ENCODE measurements around the gene BARHL1.
A peak's percentile ranks its signal among the peaks of the same experiment; 100 is the strongest.

The BARHL1 gene

DNA sequence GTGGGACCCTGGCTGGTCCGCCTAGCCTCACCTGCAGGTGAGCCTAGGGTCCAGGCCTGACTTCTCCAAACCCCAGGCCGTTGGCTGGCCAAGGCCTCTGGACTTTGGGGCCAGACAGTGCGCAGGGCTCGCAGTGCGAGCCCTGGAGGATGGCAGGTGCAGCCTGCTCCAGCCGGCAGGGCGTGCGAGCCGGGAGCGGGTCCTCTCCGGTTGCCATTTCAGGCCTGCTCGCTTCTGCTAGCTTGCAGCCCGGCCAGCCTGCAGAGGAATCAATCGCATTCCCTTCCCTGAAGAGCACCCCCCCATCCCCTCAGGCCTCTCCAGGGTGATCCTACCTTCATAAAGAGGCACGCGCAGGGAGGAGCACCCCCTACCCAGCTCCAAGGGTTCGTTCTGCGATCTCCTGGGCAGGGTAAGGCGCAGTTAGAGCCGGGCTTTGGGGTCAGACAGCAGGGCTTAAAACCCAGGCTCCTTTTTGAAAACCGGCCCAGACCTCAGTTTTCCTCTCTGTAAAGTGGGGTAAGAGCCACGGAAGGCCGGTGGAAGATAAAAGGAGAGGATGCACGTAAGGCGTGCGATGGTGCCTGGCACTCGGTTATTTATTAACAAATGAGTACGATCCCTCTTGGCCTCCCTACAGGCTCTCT, 6.2 kb downstream of the BARHL1 start:
- no peak for DNase-seq

DNA sequence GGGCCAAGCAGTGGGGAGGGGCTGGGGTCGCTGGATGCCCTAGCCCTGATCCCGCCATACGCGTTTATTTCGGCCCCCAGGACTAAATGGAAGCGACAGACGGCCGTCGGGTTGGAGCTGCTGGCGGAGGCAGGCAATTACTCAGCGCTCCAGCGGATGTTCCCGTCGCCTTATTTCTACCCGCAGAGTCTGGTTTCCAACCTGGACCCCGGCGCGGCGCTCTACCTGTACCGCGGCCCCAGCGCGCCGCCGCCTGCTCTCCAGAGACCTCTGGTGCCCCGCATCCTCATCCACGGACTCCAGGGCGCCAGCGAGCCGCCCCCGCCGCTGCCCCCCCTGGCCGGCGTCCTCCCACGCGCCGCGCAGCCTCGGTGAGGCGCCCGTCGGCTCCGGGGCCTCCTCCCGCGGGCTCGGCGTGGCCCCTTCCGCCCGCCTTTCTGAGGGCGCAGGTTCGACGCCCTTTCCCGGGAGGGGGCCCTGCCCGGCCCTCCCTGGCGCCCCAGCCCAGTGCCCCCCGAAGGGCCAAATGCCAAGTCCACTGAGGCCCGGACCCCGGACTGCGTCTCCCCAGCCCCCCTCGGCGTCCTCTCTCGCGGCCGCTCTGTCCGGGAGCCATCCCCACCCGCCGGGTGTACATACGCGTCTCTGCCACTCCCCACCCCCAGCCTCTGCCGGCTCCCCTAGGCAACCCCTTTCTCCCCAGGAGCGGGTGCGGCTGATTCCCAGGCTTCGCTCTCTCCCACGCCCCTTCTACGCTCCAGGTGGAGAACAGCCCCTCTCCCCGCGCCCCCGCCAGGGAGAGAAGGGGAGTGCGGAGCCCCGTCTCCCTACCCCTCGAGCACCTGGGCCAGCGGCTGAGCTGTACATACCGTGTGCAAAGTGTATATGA, 7.0 kb downstream of the BARHL1 start:
- DNase-seq: peak in 1 of 2 experiments; percentile 27

DNA sequence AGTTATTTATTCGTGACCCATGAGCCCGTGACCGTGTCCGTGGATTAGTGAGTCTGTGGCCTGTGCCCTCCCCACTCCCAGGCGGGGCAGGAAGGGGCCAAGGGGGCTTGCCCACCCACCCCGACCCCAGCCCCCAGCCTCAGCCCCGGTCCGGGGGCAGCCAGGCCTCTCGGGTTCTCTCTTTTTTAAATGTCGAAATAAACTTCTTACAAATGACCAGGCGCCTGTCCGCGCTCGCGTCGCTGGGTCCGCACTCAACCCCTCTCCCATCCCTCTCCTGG, 7.6 kb downstream of the BARHL1 start:
- DNase-seq: no peak

DNA sequence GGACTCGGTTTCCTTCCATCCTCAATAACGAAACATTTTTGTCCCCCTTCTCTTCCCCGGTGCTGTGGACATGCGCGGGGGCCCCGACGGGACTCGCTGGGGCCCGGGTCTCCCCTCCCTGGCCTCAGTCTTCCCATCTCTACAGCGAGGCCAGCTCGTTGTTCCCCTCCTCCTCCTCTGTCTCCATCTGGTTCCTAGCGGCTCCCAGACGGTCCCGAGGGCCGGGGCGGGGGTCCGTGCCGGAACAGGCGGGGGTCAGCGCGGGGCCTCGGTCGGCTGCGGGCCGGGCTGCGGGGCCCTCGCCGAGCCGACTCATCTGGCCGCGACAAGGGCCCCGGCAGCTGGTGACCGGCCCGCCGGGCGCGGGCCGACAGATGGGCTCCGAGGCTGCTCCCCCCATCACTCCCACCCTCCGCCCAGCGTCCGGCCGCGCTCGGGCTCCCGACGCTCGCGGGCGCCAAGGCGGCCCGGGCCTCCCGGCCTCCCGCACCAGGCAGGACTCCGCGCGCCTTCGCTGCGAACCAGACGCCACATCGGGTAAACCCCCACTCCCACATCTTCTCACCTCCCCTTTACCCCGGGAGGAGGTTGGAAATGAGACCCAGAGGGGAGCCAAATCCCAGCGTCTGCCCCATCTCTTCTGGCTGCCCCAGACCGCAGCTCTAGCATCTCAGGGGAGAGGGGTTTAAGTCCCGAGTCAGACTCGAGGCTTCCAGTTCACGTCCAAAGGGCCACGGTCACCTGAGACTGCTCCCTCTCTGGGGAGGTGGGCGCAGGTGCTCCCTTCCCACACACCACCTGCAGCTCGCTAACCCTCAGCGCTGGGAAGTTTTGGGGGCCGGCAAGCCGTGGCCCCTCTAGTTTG, 8.1 kb downstream of the BARHL1 start:
- peak; percentile 39 to 54 for DNase-seq

DNA sequence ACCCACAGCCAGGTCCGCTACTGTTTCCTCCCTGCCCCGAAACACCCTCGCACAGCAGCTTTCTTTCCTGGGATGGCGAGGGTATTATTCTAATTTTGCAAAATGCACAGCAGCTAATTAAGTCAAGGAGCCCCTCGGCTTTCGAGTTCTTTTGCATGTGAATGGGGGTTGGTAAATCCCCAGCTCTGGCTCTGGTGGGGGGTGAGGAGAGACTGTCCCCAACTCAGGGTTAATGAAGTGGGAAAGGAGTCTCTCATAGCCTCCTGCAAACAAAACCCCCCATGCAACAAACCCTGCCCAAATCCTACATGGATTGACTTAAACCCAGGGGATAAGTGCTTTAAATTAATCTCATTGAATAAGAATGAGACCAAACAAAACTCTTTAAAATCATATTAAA, 8.8 kb downstream of the BARHL1 start:
- DNase-seq: peak; percentile 52 to 71

DNA sequence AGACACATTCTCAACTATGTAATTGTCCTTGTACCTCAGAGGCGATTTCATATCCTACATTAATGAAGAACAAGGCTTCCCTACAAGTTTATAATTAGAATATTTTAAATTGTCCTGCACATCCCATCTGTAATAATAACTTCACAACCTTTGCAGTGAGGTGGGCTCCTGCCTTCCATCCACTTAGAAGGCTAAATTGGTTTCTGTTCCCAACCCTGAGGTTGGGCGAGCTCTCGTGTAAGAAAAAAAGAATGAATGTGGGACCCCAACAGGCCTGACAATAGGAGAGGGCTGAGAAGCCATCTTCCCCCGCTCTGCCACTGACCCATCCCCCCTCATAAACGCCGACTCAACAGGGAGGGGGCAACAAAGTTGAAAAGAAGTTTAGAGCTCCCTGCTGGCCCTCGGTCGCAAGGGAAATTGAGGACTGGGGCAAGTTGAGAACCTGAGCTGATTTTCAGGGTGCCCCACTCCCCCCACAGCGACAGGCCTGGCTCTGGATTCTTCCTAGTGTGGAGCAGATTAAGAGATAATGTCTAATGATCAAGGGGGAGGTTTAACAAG, 9.4 kb downstream of the BARHL1 start:
- DNase-seq: no peak

DNA sequence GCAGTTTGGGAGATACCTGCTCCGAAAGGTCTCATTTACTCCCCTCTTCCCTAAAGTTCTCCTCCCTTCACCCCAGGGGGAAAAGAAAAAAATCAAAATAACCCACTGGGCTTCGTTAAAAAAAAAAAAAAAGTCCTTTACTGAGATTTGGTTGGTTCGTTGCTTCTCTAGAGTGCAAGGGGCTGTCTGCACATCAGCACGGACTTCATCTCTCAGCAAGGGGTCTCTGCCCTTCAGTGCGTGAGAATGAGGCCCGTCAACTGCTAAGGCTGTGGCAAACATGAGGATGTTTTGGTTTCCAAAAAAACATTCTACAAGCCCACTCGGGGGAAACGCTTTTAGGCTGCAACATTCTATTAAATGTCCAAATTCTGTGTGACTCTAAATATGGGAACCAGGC, 10.0 kb downstream of the BARHL1 start:
- no peak for DNase-seq

DNA sequence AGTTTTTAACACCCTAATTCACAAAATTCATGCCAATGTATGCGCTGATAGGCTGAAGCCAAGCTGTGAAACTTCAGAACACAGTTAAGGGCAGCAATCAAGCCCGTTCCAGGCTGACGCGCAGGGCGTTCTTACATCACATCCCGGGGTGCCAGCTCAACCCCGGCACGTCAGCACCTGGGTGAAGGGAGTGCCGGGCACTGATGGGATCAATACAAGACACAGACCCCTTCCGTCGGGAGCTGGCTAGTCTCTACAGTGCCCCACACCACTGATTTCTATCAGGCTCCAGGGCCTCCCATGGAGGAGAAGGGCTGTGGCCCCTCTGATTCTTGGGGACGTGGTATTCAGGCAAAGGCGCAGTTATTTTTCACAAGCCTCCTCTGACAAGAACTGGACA, 12.0 kb downstream of the BARHL1 start:
- DNase-seq: no peak

DNA sequence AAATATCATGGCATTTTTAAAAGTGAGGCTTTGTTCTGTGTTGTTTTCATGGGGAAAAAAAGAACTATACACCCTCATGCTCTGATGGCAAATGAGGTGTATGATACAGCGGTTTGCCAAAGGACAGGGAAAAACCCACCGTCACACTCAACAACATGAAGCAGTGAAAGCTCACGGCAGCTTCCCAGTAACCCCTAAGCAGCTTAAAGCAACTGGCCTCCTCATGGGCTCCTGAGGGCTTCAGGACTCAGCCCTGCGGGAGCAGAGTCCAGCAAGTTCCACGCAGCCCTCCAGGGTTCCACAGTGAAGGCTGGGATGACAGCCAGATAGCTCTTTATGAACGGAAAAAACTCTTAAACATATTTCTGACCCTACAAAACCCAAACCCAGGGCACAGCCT, 12.9 kb downstream of the BARHL1 start:
- no peak for DNase-seq

DNA sequence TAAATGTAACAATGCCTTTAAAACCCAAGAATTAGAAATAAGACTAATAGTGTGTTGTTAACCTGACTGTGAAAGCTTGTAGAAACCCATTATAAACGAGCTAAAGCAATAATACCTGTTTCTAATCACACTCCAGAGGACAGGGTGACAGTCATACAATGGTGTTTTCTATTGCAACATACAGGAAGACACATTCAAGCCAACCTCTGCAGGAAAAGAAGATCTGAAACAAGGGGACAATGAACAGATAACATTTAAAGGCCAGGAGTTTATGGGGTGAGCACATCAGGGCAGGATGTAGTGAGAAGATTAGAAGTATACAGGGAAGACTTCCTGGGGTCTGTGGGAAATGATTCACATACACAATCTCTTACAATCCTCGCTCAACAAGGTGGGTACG, 13.8 kb downstream of the BARHL1 start:
- no peak for DNase-seq

DNA sequence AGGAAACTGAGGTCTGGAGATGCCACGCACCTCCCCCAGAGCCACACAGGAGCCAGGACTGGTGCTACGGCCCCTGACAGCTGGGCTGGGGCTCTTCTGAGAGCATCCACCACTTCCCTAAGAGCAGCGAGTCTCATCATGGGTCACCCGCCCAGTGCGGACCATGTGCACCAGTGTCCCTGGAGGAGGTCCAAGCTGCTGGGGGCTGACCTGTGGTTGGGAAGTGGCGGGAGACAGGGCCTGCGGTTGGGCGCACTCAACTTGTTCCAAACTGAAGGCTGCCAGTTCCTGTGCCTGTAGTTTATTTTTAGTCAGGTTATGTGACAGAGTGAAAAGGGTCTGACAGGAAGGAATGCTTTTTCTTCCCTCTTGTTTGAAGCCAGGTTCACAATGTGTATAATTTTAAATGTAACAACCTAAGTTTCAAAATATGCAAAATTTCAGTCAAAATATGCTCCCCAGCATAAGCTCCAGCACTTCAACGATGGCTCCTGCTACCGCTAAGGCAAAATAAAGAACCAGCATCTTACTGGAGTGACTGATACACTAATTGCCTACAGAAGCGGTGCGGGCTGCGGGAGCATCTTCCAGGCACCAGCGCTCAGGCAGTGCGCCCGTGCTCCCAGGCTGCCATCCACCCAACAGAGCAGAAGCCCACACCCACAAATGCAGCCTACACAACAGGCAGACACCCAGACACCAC, 14.8 kb downstream of the BARHL1 start:
- DNase-seq: no peak

DNA sequence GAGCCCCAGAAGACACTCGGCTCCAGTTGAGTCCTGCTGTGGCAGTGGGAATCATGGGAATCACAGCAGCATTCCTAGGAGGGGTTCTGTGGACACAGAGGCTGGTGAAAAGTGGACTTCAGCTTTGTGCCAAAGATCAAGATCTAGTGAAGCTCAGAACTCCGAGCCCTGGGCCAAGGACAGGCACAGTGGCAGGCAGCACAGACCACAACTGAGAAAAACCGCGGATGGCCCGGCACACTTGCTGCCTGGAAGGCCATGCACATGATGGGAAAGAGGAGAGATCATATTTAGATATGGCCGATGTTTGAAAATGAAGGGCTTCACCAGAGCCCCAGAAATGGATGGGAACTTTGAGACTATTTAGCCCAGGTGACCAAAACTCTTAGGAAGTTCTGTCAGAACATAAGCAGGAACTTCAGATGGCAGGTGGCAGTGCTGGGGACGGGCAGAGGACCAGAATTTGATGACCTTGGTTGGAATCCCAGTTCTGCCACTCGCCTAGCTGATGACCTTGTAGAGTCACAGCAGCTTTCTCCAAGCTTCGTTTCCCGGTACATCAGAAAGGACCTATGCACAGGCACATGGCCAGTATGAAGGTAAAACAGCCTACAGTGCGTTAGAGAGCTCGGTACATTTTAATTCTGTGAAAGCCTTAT, 18.0 kb downstream of the BARHL1 start:
- no peak for DNase-seq

DNA sequence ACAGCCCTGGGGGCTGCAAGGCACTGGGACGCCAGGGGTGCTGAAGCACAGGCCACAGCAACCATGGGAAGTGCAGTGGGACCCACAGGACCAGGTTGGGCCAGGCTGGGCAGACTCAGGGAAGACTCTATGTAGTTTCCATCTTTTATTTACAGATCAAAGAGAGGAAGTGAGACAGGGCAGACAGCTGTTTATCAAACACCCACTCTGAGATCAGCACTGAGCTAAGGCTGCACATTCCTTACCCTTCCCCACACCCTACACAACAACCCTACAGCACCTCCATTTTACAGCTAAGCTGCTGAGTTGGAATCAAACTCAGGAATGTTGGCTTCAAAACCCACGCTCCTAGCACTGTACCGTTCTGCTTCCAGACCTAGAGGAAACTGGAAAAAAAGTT, 19.8 kb downstream of the BARHL1 start:
- no peak for DNase-seq

DNA sequence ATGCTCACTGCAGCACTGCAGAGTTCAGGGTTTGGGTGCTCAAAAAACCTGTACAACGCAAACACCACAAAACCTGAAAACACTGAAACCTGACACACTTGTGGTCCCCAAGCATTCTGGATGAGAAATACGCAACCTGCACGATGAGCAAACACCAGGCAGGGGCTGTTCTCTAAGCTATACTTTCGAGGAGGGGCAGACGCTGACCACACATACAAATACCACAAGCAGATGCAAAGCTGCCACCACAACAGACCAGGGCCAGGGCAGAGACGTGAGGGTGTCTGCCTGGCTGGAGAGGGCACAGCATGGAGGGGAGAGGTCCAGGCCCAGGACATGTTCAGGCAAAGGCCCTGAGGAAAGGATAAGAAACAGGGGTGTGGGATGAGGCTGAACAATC, 23.0 kb downstream of the BARHL1 start:
- DNase-seq: no peak

DNA sequence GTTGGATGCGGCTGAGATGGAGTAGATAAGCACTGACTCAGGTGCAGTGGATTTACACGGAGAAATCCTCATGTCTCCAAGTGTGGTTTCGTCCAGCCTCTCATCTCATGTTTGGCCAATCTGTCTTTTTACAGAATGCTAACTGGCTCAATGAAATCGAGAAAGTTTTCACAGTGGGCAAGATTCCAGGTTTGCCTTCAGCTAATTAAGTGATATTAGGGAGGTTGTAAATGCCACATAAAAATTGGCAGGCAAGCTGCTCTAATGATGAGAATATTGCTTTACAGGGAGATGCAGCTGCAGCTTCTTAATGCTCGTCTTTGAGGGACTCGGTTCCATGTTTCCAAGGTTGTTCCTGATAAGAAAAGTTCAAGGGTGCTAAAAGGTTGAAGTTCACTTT, 23.7 kb downstream of the BARHL1 start:
- no peak for DNase-seq

DNA sequence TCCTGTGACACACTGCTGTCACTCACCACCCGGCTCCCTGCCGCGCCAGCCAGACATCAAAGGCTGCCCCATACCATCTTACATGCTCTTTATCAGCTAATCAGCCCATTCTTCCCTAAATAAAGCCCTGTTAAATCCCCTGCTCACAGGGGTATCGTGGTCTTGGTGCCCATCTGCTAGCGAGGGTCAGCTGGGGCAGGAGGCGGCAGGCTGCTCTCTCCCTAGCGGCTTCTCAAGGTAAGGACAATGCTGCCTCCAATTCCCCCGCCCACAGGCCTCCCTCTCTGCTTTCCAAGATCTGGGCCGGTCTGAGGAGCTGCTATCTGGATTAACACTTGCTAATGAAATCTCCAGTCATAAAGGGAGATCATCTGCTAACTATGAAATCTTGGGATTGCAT, 26.8 kb downstream of the BARHL1 start:
- no peak for DNase-seq

DNA sequence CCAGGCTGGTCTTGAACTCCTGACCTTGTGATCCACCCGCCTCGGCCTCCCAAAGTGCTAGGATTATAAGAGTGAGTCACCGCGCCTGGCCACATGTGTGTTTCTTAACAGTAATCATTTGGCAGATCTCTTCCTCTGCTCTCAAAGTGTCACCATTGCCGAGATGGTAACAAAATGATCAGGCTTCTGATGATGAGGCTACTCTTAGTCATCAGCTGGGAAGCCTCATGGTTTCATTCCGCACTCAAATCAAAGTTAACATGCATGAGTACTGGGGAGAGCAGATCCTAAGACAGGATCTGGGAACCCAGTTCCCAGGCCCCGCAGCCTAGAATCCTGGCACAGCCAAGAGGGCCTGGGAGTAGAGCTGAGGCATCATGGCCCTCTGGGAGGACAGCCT, 27.4 kb downstream of the BARHL1 start:
- no peak for DNase-seq

DNA sequence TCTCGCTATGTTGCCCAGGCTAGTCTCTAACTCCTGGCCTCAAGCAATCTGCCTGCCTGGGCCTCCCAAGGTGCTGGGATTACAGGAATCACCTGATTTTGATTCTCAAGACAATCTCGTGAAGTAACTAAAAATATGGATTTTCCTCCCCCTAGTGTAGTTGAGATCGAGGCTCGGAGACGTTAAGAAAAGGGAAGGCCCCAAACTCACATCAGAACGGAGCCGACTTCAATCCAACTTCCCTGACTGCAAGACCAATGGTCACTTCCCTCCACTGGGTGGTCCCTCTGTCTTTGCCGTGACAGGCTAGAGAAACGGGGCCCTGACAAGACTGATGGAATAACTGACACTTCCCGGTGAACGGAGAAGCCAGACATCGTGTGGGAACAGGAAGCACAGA, 28.3 kb downstream of the BARHL1 start:
- no peak for DNase-seq

DNA sequence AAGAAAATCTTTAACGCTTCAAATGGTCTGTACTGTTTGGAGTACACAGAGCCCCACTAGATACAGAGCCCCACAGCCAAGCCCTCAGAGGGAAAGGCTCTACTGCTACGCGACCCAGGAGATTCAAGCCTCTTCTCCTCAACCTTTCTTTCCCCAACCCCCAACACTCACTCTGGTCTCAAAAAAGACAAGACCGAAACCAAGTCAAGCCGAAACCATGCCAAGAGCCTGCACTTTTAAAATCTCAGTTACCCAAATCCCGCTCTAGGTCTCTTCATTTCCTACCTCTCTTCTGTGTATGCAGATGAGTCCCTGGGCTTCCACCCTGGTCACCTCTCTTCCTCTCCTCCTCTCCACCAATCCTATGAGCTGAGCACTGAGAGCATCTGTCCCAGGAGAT, 31.9 kb downstream of the BARHL1 start:
- DNase-seq: no peak

DNA sequence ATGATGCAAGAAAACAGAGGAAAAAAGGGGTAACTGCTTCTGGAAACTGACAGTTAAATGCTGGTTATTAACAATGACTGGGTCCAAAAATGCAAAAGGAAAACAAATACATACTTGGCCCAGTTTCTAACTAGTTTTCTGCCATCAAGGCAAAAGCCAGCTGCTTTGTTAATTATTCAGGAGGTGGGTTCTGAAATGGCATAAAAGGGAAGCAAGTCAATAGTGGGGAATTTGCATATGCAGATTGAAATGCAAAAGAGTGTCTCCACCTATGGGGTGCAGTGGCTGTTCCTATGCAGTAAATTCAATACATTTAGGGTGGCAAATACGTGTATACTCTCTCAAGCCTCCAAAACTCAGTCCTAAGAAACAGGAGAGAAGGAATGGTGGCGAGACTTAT, 33.4 kb downstream of the BARHL1 start:
- DNase-seq: no peak

DNA sequence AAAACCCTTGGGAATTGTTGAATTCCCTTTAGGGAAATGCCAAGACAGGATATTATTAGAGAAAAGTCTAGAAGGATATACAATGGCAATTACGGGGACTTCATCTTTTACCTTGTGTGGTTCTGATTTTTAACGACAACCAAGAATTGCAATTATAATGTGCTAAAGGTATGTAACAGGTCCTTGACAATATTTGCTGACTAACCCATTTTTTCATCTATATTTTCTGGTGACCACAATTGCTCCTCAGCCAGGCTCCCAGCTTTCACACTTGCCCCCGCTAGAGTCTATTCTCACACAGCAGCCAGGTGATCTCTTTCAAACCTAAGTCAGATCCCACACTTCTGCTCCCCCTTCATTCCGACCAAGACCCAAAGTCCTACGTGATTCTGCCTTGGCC, 34.3 kb downstream of the BARHL1 start:
- no peak for DNase-seq

DNA sequence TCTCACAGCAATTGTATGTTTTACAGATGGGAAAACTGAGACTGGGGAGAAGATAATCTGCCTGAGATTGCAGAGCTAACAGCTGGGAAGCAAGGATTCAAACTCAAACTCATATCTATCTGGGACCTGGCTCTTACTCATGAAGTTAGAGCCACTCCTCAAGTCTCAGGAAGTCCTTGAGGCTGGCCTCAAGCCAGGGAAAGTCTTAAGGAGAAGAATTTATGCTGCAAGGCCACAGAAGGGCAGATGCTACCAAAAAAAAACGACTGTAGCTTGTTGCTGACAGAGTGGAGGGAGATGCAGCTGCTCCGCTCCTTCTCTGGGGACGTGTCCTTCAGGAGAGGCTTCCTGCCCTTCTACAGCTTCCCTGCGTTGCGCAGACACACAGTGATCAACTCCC, 39.8 kb downstream of the BARHL1 start:
- peak; percentile 95 to 98 for DNase-seq
